Breast epithelium (tissue), 3 donors: ENCODE measurements around the gene TEAD4.

Experiments
- CTCF ChIP-seq, 3 donors: fragments of 450-650 bp; IDR thresholded peaks; one replicate each; pipeline ENCODE4 v1.5.1; 2016 to 2017; ENCODE audit warnings: antibody characterized with exemption in 3 of 3, mild to moderate bottlenecking in 3 of 3, moderate library complexity in 3 of 3
- POLR2AphosphoS5 ChIP-seq, 3 donors: sonication (generic); formaldehyde crosslinking; IDR thresholded peaks; one replicate each; pipeline ENCODE4 v1.6.1; 2017; ENCODE audit warnings: antibody characterized with exemption in 3 of 3

GRCh38 chr12:2934371-2934770 lies 24.8 kb upstream of the TEAD4 start:
- TF ChIP-seq CTCF (IDR thresholded peaks at IDR 0.05) (no peak), POLR2AphosphoS5 (IDR thresholded peaks at IDR 0.05) (no peak)
